Ishikawa (cell line): ENCODE measurements around the gene EGFR.

Experiments used
- CEBPB ChIP-seq: IDR thresholded peaks from 2 replicates; pipeline ENCODE4 v1.6.1; 2012
- CREB1 ChIP-seq: IDR thresholded peaks from 2 replicates; pipeline ENCODE4 v1.6.1; 2012; ENCODE audit warnings: low read depth
- EGR1 ChIP-seq: IDR thresholded peaks from 2 replicates; pipeline ENCODE4 v1.6.1; 2012
- EP300 ChIP-seq: IDR thresholded peaks from 2 replicates; pipeline ENCODE4 v1.6.1; 2012; ENCODE audit warnings: borderline replicate concordance
- FOXM1 ChIP-seq: IDR thresholded peaks from 2 replicates; pipeline ENCODE4 v1.6.1; 2012; ENCODE audit warnings: low read depth, borderline replicate concordance
- NFIC ChIP-seq: IDR thresholded peaks from 2 replicates; pipeline ENCODE4 v1.6.1; 2012
- RAD21 ChIP-seq: IDR thresholded peaks from 2 replicates; pipeline ENCODE4 v1.6.1; 2012; ENCODE audit warnings: low read depth
- TAF1 ChIP-seq: IDR thresholded peaks from 2 replicates; pipeline ENCODE4 v1.6.1; 2012; ENCODE audit warnings: low read depth, mild to moderate bottlenecking
- TCF12 ChIP-seq: IDR thresholded peaks from 2 replicates; pipeline ENCODE4 v1.6.1; 2012; ENCODE audit warnings: low read depth
- TEAD4 ChIP-seq: IDR thresholded peaks from 2 replicates; pipeline ENCODE4 v1.6.1; 2012
- YY1 ChIP-seq: IDR thresholded peaks from 2 replicates; pipeline ENCODE4 v1.6.1; 2012; ENCODE audit warnings: low read depth
- ZBTB7A ChIP-seq: IDR thresholded peaks from 2 replicates; pipeline ENCODE4 v1.6.1; 2012; ENCODE audit warnings: low read depth
- TF ChIP-seq, protein P1 (sequence below): IDR thresholded peaks from 2 replicates; pipeline ENCODE4 v1.6.1; 2012; ENCODE audit warnings: low read depth, mild to moderate bottlenecking
- TF ChIP-seq, protein P2 (sequence below): IDR thresholded peaks from 2 replicates; pipeline ENCODE4 v1.6.1; 2012
- TF ChIP-seq, protein P3 (sequence below): IDR thresholded peaks from 2 replicates; pipeline ENCODE4 v1.6.1; 2012

EGFR gene

DNA sequence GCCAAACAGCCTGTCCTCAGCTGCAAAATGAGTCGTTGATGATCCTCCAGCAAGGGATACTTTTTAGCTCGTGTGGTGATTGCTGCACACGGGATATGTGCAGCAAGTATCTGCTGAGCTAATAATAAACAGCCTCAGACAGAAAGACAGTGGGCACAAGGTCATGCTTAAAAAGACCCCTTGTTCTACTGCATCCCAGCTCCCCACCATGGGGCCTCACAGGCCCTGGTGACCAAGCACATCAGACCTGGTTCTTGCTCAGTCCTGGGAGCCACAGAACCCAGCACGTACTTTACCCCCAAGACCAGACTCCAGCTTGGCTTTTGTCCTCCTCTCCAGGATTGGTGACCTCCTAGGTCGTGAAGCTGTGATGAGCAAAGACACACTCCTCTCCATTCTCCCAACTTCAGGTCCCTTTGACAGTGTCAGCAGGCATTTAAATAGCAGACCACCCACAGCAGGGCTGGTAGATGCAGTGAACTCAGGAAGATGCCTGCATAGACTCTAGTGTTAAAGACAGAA lies 50.5 kb downstream of the EGFR start:
- TF ChIP-seq ZBTB7A (no peak), TAF1 (no peak), TCF12 (no peak), YY1 (no peak), RAD21 (no peak), TEAD4 (no peak), CREB1 (no peak), NFIC (no peak), CEBPB (no peak), FOXM1 (no peak), EP300 (no peak), EGR1 (no peak)
- TF ChIP-seq, protein P1, sequence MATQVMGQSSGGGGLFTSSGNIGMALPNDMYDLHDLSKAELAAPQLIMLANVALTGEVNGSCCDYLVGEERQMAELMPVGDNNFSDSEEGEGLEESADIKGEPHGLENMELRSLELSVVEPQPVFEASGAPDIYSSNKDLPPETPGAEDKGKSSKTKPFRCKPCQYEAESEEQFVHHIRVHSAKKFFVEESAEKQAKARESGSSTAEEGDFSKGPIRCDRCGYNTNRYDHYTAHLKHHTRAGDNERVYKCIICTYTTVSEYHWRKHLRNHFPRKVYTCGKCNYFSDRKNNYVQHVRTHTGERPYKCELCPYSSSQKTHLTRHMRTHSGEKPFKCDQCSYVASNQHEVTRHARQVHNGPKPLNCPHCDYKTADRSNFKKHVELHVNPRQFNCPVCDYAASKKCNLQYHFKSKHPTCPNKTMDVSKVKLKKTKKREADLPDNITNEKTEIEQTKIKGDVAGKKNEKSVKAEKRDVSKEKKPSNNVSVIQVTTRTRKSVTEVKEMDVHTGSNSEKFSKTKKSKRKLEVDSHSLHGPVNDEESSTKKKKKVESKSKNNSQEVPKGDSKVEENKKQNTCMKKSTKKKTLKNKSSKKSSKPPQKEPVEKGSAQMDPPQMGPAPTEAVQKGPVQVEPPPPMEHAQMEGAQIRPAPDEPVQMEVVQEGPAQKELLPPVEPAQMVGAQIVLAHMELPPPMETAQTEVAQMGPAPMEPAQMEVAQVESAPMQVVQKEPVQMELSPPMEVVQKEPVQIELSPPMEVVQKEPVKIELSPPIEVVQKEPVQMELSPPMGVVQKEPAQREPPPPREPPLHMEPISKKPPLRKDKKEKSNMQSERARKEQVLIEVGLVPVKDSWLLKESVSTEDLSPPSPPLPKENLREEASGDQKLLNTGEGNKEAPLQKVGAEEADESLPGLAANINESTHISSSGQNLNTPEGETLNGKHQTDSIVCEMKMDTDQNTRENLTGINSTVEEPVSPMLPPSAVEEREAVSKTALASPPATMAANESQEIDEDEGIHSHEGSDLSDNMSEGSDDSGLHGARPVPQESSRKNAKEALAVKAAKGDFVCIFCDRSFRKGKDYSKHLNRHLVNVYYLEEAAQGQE = no peak
- TF ChIP-seq, protein P2, sequence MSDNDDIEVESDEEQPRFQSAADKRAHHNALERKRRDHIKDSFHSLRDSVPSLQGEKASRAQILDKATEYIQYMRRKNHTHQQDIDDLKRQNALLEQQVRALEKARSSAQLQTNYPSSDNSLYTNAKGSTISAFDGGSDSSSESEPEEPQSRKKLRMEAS = no peak
- TF ChIP-seq, protein P3, sequence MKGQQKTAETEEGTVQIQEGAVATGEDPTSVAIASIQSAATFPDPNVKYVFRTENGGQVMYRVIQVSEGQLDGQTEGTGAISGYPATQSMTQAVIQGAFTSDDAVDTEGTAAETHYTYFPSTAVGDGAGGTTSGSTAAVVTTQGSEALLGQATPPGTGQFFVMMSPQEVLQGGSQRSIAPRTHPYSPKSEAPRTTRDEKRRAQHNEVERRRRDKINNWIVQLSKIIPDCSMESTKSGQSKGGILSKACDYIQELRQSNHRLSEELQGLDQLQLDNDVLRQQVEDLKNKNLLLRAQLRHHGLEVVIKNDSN = no peak

DNA sequence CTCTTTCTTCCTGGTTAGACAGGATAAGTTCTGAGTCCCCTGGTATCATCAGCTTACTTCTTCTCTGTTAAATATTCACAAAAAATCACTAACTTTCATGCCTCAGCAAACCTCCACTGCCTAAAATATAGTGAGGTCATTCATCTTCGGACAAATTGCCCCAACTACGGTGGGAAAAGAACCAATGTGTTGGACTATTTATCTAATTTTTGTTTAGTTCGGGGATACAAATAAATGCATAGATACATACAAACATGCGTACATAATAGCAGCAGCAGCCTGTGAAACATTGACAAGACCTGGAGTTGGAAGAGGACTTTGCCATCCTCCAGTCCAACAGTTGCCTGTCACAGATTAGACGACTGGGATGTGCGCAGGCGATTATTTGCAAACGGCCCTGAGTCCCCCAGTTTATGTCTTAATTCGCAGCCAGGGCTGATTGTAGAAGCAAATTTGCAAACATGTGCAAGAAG lies 51.5 kb downstream of the EGFR start:
- TF ChIP-seq CREB1 = no peak
- TF ChIP-seq, protein P2 = no peak
- TF ChIP-seq TAF1 = no peak
- TF ChIP-seq EP300 = no peak
- TF ChIP-seq ZBTB7A = no peak
- no peak for TF ChIP-seq CEBPB

DNA sequence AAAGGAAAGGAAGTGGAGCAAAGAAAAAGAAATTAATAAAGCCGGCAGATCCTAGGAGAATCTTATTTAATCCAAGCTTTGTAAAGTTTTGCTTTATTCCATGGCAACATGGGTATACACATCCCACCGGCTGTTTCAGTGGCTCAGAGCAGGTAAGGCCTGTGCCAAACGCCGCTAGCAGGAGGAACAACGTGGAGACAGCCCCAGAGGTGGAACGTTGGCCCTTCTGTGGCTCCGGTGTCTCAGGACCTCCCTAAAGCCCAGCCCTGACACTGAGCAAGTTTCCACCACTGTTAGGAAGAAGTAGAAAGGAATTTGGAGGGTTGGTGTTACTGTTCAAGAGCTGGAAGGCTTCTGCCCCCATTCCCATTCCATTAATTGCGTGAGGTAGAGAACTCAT lies 52.0 kb downstream of the EGFR start:
- TF ChIP-seq EGR1 = no peak
- no peak for TF ChIP-seq RAD21
- TF ChIP-seq, protein P2 = no peak
- TF ChIP-seq TAF1 = no peak
- TF ChIP-seq EP300 = no peak
- TF ChIP-seq TCF12 = no peak
- no peak for TF ChIP-seq CREB1
- TF ChIP-seq NFIC = no peak
- TF ChIP-seq YY1 = no peak
- TF ChIP-seq ZBTB7A = no peak
- TF ChIP-seq CEBPB = no peak
- TF ChIP-seq FOXM1 = no peak
- TF ChIP-seq, protein P3 = no peak
- TF ChIP-seq, protein P1 = no peak
- TF ChIP-seq TEAD4 = no peak

DNA sequence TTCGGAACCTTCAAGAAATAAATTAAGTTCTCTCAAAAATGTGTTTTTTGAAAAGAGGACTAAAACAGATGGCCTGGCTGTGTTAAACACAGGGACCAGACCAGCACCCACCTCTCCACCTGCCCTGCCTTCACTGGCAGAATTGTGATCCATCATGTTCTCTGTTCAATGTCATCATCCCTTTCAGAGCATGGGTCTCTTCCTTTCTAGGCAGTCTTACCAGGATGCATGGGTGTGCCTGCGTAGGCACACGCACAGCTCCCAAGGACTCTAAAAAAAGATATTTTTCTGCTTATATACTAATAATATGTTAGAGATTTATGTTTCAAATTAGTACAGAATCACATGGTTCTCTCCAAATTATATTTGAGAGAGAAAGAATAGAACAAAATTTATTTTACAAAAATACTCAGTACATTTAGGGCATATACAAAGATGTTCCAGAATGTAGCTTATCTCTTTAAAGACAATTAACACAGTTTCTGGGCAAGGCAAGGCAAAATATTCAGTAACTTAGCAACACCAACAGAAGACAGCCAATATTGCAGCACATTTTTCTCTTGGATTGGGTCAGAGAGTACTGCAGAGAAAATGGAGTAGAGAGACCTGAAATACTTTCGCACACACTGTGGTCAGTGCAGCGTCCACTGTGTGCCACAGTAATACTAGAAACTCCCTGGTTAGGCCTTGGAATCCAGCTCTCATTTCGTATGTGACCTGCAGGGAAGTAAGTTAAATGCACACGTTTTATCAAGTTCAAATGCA lies 52.8 kb downstream of the EGFR start:
- TF ChIP-seq TEAD4 (no peak), FOXM1 (no peak), CREB1 (no peak), EGR1 (no peak), ZBTB7A (no peak), YY1 (no peak)
- TF ChIP-seq, protein P2 = no peak
- TF ChIP-seq, protein P3 = no peak

DNA sequence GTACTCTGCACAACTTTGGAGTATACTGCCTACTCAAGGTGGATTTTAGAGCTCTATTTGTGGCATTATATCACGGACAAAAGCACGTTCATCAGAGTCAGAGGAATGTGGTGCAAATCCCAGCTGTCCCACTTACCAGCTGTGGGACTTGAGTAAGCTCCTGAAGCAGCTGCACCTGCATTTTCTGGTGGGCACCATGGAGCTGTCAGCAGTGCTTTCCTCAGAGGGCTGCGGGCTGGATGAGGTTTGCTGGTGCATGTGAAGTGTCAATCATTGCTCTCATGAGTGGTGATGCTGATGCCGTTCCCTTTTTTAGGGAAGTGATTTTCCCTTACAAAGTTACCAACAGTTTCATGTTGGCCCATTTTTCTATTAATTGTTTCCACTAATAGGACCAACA lies 53.4 kb downstream of the EGFR start:
- TF ChIP-seq EP300 = no peak
- TF ChIP-seq, protein P1 = no peak
- no peak for TF ChIP-seq ZBTB7A
- TF ChIP-seq CEBPB = no peak
- no peak for TF ChIP-seq TEAD4
- no peak for TF ChIP-seq TCF12
- TF ChIP-seq YY1 = no peak
- no peak for TF ChIP-seq NFIC
- TF ChIP-seq CREB1 = no peak
- no peak for TF ChIP-seq FOXM1
- TF ChIP-seq, protein P2 = no peak
- TF ChIP-seq TAF1 = no peak
- no peak for TF ChIP-seq EGR1
- TF ChIP-seq, protein P3 = no peak
